ENCODE measurements around the gene ARSD. TPM values are rescaled to one million over a fixed set of nuclear protein-coding genes. Genes with fewer than 3 reads are reported as not detected.

The ARSD gene
- polyA plus RNA-seq, 1 donor (not counting 4 experiments of a cell fraction or from before 2014, with no cell fraction given), result 7.9 TPM

DNA sequence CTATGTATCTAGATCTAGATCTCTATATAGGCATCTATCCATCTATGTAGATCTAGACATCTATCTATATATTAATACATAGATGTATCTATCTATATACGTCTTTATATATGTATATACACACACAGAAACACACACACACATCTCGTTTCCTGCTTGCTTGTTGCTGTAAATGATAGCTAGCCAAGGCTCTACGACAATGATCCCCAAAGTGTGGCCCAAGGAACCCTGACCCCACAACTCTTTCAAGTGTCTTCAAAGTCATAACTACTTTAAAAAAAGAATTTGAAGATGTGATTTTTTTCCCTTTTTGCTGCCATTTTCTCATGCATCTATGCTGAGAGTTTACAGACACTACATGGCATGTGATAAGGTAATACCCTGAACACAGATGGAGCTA lies 71.6 kb downstream of the ARSD start:
- no peak for DNase-seq (ENCODE audit: low read depth, low spot score)
- H3K79me2 ChIP-seq (ENCODE audit: control insufficient read depth, insufficient read depth, low read length), result no peaks in the 10 kb centered on the region
- H3K36me3 ChIP-seq (ENCODE audit: control insufficient read depth in 2 of 2, extremely low read depth in 1 of 2, insufficient read depth in 2 of 2, low read length in 2 of 2), result no peaks in the 10 kb centered on the region
- H3K27ac ChIP-seq (ENCODE audit: control insufficient read depth, insufficient read depth, low read length), result no peak overlapping the region
- FAIRE-seq, result no peak
- no peaks in the 10 kb centered on the region for H3K4me1 ChIP-seq (ENCODE audit: control insufficient read depth, extremely low read depth, insufficient read depth, low read length)
- dilution Hi-C loops (cut with MboI; ENCODE audit: extremely low pct_ligation_motif_present, low sequenced_read_pairs), result loop anchor here (25.0 kb wide), 1 partner anchor 180 kb away; the partner anchor contains the start of gene ARSF
- TF ChIP-seq, protein P1, sequence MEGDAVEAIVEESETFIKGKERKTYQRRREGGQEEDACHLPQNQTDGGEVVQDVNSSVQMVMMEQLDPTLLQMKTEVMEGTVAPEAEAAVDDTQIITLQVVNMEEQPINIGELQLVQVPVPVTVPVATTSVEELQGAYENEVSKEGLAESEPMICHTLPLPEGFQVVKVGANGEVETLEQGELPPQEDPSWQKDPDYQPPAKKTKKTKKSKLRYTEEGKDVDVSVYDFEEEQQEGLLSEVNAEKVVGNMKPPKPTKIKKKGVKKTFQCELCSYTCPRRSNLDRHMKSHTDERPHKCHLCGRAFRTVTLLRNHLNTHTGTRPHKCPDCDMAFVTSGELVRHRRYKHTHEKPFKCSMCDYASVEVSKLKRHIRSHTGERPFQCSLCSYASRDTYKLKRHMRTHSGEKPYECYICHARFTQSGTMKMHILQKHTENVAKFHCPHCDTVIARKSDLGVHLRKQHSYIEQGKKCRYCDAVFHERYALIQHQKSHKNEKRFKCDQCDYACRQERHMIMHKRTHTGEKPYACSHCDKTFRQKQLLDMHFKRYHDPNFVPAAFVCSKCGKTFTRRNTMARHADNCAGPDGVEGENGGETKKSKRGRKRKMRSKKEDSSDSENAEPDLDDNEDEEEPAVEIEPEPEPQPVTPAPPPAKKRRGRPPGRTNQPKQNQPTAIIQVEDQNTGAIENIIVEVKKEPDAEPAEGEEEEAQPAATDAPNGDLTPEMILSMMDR (optimal IDR thresholded peaks at IDR 0.05 in 1 of 3, IDR thresholded peaks at IDR 0.05 in 1 of 3, conservative IDR thresholded peaks at IDR 0.05 in 1 of 3; ENCODE audit: extremely low read depth in 1 of 3, insufficient read depth in 2 of 3, low read length in 3 of 3), result no peak
- H3K4me3 ChIP-seq (ENCODE audit: control insufficient read depth in 2 of 3, extremely low read depth in 1 of 3, insufficient read depth in 2 of 3, low read depth in 1 of 3, low read length in 3 of 3), result no peak overlapping the region
- no peak overlapping the region for H3K9ac ChIP-seq (ENCODE audit: control insufficient read depth, extremely low read depth, insufficient read depth, low read length)
- H4K20me1 ChIP-seq (ENCODE audit: control insufficient read depth, extremely low read depth, insufficient read depth, low read length), result no peaks in the 10 kb centered on the region
- H3K9me3 ChIP-seq (ENCODE audit: control insufficient read depth, low read depth, low read length), result no peaks in the 10 kb centered on the region
- no peaks in the 10 kb centered on the region for H3K27me3 ChIP-seq (ENCODE audit: control insufficient read depth, extremely low read depth, insufficient read depth, low read length)
- H3K9me1 ChIP-seq (ENCODE audit: control insufficient read depth, extremely low read depth, insufficient read depth, low read length), result no peaks in the 10 kb centered on the region
- no peak overlapping the region for H3K4me2 ChIP-seq (ENCODE audit: control insufficient read depth, extremely low read depth, insufficient read depth, low read depth, low read length)
- no peak overlapping the region for H2AFZ ChIP-seq (ENCODE audit: control insufficient read depth, low read length)

DNA sequence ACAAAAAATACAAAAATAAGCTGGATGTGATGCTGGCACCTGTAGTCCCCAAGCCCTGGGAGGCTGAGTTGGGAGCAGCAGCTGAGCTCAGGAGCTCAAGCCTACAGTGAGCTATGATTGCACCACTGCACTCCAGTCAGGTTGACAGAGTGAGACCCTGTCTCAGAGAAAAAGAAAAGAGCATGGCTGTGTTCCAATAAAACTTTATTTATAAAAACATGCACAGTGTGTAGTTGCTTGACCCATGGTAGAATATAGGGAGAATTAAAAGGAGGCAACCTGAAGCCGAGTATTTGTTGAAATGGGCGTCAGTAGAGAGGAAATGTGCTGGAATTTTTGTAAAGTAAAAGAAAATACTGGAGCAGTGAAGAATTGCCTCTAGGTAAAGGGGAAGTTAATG lies 73.4 kb downstream of the ARSD start:
- dilution Hi-C loops (cut with MboI; ENCODE audit: extremely low pct_ligation_motif_present, low sequenced_read_pairs), result loop anchor here (25.0 kb wide), 1 partner anchor 182 kb away; the partner anchor contains the start of gene ARSF
- H2AFZ ChIP-seq (ENCODE audit: control insufficient read depth, low read length), result no peak overlapping the region
- H3K36me3 ChIP-seq (ENCODE audit: control insufficient read depth in 2 of 2, extremely low read depth in 1 of 2, insufficient read depth in 2 of 2, low read length in 2 of 2), result no peaks in the 10 kb centered on the region
- H4K20me1 ChIP-seq (ENCODE audit: control insufficient read depth, extremely low read depth, insufficient read depth, low read length), result no peaks in the 10 kb centered on the region
- no peaks in the 10 kb centered on the region for H3K4me1 ChIP-seq (ENCODE audit: control insufficient read depth, extremely low read depth, insufficient read depth, low read length)
- no peak overlapping the region for H3K27ac ChIP-seq (ENCODE audit: control insufficient read depth, insufficient read depth, low read length)
- no peak for TF ChIP-seq EZH2 (IDR thresholded peaks at IDR 0.05; ENCODE audit: low read length)
- TF ChIP-seq, protein P1 (optimal IDR thresholded peaks at IDR 0.05 in 1 of 3, IDR thresholded peaks at IDR 0.05 in 1 of 3, conservative IDR thresholded peaks at IDR 0.05 in 1 of 3; ENCODE audit: extremely low read depth in 1 of 3, insufficient read depth in 2 of 3, low read length in 3 of 3), result no peak
- no peak overlapping the region for H3K4me2 ChIP-seq (ENCODE audit: control insufficient read depth, extremely low read depth, insufficient read depth, low read depth, low read length)
- no peak for DNase-seq (ENCODE audit: low read depth, low spot score)
- no peaks in the 10 kb centered on the region for H3K79me2 ChIP-seq (ENCODE audit: control insufficient read depth, insufficient read depth, low read length)
- H3K9ac ChIP-seq (ENCODE audit: control insufficient read depth, extremely low read depth, insufficient read depth, low read length), result no peak overlapping the region
- no peaks in the 10 kb centered on the region for H3K9me3 ChIP-seq (ENCODE audit: control insufficient read depth, low read depth, low read length)
- no peaks in the 10 kb centered on the region for H3K27me3 ChIP-seq (ENCODE audit: control insufficient read depth, extremely low read depth, insufficient read depth, low read length)
- no peaks in the 10 kb centered on the region for H3K9me1 ChIP-seq (ENCODE audit: control insufficient read depth, extremely low read depth, insufficient read depth, low read length)
- H3K4me3 ChIP-seq (ENCODE audit: control insufficient read depth in 2 of 3, extremely low read depth in 1 of 3, insufficient read depth in 2 of 3, low read depth in 1 of 3, low read length in 3 of 3), result no peak overlapping the region
- no peak for FAIRE-seq
